Body of pancreas (tissue), 4 donors: Measurements from ENCODE around the gene METTL18.

Experiments used
- POLR2A ChIP-seq, 3 donors: fragments of 450-650 bp; IDR thresholded peaks; one replicate each; pipeline ENCODE4 v1.6.1; 2016; ENCODE audit warnings: antibody characterized with exemption in 3 of 3, mild to moderate bottlenecking in 2 of 3
- TF ChIP-seq, protein P1 (sequence below), 7 experiments: fragments of 450-650 bp in 4 of 7; fragments of 200-600 bp in 3 of 7; sonication (generic) in 3 of 7; IDR thresholded peaks; one replicate each; pipeline ENCODE4 v1.5.1; 2016 to 2019; ENCODE audit warnings: antibody characterized with exemption in 7 of 7

DNA sequence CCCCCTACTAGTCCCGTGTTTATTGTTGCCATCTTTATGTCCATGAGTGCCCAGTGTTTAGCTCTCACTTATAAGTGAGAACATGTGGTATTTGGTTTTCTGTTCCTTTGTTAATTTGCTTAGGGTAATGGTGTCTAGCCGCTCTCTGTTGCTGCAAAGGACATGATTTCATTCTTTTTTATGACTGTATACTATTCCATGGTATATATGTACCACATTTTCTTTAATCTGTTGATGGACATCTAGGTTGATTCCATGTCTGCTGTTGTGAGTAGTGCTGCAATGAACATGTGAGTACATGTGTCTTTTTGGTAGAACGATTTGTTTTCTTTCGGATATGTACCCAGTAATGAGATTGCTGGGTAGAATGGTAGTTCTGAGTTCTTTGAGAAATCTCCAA, 44.2 kb upstream of the METTL18 start:
- TF ChIP-seq, protein P1, sequence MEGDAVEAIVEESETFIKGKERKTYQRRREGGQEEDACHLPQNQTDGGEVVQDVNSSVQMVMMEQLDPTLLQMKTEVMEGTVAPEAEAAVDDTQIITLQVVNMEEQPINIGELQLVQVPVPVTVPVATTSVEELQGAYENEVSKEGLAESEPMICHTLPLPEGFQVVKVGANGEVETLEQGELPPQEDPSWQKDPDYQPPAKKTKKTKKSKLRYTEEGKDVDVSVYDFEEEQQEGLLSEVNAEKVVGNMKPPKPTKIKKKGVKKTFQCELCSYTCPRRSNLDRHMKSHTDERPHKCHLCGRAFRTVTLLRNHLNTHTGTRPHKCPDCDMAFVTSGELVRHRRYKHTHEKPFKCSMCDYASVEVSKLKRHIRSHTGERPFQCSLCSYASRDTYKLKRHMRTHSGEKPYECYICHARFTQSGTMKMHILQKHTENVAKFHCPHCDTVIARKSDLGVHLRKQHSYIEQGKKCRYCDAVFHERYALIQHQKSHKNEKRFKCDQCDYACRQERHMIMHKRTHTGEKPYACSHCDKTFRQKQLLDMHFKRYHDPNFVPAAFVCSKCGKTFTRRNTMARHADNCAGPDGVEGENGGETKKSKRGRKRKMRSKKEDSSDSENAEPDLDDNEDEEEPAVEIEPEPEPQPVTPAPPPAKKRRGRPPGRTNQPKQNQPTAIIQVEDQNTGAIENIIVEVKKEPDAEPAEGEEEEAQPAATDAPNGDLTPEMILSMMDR (IDR thresholded peaks at IDR 0.05) = no peak
- no peak for TF ChIP-seq POLR2A (IDR thresholded peaks at IDR 0.05)
